ENCODE data around the gene VAV1. TPM values are rescaled to one million over a fixed set of nuclear protein-coding genes. Genes with fewer than 3 reads are reported as not detected.

The VAV1 gene, protein sequence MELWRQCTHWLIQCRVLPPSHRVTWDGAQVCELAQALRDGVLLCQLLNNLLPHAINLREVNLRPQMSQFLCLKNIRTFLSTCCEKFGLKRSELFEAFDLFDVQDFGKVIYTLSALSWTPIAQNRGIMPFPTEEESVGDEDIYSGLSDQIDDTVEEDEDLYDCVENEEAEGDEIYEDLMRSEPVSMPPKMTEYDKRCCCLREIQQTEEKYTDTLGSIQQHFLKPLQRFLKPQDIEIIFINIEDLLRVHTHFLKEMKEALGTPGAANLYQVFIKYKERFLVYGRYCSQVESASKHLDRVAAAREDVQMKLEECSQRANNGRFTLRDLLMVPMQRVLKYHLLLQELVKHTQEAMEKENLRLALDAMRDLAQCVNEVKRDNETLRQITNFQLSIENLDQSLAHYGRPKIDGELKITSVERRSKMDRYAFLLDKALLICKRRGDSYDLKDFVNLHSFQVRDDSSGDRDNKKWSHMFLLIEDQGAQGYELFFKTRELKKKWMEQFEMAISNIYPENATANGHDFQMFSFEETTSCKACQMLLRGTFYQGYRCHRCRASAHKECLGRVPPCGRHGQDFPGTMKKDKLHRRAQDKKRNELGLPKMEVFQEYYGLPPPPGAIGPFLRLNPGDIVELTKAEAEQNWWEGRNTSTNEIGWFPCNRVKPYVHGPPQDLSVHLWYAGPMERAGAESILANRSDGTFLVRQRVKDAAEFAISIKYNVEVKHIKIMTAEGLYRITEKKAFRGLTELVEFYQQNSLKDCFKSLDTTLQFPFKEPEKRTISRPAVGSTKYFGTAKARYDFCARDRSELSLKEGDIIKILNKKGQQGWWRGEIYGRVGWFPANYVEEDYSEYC
- 2.5 TPM for total RNA-seq

DNA sequence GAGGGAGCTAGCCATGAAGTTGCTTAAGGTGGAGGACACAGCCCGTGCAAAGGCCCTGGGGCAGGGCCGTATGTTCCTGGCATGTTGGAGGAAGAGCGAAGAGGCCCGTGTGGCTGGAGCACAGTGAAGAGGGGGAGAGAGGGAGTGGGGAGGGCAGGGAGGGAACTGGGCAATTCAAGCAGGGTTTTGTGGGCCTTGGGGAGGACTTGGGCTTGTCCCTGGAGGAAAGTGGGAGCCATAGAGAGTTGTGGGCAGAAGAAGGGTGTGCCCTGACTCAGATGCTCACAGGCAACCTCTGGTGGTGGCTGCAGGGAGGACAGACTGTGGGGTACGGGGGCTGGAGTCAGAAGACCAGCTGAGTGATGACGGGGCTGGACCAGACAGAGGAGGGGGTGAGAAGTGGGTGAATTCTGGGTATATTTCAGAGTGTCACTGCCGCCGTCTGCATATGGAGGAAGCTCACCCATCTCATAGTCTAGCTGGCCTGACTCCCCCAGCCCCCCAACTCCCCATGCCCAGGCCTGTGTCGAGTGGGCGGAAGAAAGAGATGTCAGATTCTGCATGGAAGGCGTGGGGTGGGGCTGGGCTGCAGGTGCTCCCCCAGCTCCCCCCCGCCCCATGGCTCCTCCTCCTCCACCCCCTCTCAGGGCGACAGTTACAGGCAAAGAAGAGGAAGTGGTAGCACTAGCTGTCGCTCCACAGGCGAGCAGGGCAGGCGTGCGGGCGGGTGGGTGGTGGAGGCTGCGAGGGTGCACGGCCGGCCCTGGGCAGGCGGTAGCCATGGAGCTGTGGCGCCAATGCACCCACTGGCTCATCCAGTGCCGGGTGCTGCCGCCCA lies at the start of gene VAV1:
Gene VAV1, plus strand, starts transcription at position 681 of the 838 bp plus-strand sequence. Its CDS starts 100 bp downstream, at position 781.
- DNase-seq = no peak

DNA sequence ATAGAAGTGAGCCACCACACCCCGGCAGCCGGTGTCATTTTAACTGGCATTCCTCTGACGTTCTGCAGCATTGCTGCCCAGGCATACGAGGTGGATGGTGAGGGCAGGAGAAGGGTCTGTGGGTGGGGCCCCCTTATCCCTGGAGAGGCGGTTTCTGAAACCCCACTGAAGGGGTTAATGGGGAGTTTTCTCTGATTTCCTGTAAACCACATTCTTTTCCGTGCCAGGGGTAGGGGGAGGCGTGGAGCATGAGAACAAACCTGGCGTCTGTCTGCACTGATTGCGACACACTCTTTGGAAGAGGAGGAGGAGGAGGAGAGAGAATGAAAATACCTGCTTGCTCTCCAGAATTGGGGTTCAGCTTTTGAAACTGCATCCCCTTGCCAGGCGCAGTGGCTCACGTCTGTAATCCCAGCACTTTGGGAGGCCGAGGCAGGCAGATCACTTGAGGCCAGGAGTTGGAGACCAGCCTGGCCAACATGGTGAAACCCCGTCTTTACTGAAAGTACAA lies 49.3 kb upstream of the VAV1 start:
- peak; percentile 51 for DNase-seq

- DNase-seq = no peak
Observed at GRCh38 chr19:6723738-6724137, 48.8 kb upstream of the VAV1 start.

- no peak for DNase-seq
Observed at GRCh38 chr19:6724631-6725492, 47.6 kb upstream of the VAV1 start.

DNA sequence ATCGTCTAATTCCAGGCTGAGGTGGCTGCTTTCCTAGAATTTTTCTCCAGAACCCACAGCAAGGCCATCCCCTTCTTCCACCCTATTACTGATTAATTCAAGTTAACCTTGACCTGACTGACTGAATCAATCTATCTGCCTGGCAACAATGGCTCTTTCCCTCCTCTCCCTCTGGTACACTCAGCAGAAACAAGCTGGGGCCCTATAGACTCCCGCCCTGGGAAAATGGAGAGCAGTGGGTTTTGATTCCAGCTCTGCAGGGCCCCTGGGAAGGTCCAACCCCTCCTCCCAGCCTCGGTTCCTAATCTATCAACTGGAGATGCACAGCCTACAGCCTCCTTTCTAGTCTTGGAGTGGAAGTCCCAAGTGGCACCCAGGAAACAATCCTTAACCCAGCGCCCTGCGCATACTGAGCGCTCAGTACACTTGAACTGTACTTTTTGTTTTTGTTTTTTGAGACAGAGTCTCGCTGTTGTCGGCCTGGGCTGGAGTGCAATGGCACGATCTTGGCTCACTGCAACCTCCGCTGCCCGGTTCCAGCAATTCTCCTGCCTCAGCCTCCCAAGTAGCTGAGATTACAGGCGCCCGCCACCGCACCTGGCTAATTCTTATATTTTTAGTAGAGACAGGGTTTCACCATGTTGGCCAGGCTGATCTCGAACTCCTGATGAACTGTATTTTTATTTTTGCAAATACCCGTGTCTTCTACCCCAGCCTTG lies 46.8 kb upstream of the VAV1 start:
- no peak for DNase-seq

GRCh38 chr19:6728346-6728745 lies 44.2 kb upstream of the VAV1 start:
- DNase-seq = no peak

- DNase-seq = no peak
Observed at GRCh38 chr19:6729573-6730152, 42.8 kb upstream of the VAV1 start.

DNA sequence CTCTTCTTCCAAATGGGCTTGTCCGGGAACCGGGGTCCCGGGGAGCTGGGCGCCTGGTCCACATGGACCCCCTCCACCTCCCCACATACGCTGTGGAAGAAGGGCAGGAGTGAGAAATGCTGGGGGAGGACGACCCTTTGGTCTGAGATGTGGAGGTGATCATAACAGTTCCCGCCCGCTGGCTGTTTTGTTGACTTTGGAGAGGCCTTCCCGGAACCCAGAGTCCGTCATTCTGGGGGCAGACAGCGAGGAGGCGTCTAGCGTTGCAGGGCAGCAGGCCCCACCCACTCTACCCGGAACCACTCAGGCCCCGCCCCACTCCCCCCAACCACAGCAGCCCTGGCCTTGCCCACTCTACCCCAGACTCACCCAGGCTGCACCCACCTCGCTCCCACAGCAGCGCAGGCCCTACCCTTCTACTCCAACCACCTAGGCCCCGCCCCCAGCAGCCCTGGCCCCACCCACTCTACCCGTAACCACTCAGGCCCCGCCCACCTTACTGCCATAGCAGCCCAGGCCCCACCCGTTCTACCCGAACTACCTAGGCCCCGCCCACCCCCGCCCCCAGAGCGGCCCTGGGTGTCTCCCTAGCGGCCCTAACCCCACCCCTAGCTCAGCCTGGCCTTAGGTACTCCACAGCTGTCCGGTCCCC lies 42.2 kb upstream of the VAV1 start:
- peak; percentile 54 for DNase-seq

DNA sequence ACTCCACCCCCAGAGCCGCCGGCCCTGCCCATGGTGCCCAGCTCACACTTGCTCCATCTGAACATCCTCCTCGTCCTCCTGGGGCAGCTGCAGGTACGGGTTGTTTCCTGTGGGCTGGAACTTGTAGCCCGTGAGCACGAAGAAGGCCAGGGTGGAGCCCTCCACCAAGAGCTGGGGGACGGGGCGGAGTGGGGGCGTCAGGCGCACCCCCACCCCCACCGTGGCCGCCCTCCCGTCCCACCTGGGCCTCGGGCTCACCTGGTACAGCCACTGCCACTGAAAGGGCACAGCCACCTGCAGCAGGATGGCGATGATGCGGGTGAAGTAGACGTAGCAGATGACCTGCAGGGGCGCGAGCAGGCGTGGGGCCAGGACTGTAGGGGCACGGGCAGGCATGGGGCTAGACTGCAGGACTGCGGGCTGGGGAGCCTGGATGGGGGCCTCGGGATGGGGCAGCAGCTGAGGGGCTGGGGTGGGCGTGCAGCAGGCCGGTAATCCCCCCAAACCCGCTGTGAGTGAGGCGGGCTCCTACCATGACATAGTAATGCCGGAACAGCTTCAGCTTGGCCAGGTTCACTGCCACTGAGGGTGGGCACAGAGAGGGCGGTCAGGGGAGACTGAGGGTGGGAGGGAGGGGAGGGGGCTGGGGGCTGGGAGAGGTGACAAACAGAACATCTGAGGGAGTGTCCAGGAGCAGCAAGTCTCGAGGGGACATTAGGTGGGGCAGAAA lies 41.4 kb upstream of the VAV1 start:
- no peak for DNase-seq

GRCh38 chr19:6731822-6732221 lies 40.7 kb upstream of the VAV1 start:
- DNase-seq = no peak

- no peak for DNase-seq
Observed at GRCh38 chr19:6732803-6733337, 39.6 kb upstream of the VAV1 start.

DNA sequence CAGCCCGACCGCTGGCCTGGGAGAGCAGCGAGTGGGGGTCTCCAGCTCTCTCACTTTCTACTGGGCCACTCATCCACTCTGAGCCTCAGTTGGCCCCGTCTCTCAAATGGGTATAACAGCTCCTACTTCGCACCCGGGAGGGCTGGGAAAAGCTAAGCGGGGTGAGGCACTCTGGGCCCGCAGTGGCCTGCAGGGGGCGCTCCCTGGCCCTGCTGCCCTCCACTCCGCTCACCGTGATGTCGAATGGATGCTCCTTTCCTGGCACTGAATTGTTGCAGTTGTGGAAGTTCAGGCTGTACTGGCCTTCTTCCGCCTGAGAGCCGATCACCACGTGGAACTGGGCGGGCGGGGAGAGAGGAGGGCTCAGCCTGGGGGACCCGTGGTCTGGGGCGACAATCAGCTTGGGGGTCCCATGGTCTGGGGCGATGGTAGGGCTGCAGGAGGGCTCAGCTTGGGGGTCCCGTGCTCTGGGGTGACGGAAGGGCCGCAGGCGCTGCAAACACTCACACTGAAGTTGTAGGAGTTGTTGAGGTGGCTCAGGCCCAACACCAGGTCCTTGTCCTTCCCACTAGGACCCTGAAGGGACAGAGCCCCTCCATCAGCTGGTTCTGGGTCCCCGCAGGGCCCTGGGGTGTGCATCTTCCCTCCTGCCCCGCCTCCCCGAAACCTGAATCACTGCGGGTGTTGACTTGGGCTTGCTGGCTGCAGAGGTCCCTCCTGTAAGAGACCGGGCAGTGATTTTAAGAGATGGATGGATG lies 39.0 kb upstream of the VAV1 start:
- no peak for DNase-seq

- no peak for DNase-seq
Observed at GRCh38 chr19:6734096-6734696, 38.3 kb upstream of the VAV1 start.

DNA sequence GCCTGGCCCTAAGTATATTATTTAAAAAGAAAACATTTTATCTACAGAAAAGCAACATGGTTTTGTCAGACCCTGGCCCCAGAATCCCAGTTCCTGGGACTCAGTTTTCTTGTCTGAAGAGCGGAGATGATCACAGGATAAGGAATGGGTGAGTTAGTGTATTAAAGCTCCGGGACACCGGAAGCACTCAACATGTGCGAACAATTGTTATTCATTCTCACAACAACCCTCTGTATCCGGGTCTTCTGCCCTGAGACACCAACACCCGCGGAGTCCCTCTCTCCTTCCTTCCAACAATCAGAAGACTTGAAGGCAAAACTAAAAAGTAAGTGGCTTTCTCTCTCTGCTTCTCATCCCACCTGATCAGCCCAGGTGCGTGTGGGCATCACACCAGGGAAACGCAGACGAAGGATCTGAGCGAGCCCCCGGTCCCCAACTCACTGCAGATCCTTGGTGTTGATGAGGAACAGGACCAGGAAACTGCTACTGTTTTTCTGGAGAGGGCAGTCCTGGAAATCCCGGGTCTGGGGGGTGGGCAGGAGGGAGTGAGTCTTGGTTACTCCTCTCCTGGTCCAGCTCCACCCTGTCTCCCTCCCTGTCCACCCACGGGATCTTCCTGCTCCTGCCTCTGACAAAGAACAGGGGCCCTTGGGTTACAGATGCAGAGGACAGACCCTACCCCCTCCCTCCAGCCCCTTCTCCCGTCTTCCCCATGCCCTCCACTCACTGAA lies 37.2 kb upstream of the VAV1 start:
- no peak for DNase-seq

DNA sequence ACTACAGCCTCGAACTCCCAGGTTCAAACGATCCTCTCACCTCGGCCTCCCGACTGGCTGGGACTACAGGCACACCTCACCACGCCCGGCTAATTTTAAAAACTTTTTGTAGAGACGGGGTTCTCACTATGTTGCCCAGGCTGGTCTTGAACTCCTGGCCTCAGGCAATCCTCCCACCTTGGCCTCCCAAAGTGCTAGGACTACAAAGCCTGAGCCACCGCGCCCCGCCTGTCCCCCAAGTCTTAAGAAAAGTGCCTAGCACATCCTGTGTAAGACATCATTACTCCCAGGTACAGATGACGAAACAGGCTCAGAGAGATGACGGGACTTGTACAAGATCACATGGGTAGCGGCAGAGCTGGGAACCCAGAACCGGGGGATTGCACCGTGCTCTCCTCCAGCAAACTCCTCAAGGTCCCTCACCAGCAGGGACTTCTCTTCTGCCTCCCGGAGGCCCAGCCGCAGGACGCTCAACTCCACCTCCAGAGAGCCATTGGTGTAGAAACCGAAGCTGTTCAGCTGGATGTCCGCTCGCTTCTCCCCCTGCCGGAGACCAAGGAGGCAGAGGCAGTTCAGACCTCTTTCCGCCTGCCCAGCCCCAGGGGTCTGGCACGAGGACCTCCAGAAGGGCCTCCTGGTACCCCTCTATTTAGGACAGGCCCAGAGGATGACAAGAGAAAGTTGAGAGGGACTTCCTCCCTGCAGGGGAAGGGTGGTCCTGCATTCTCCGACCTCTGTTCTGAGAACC lies 36.2 kb upstream of the VAV1 start:
- peak; percentile 87 for DNase-seq

GRCh38 chr19:6736917-6737283 lies 35.6 kb upstream of the VAV1 start:
- DNase-seq = no peak
